ENCODE results near the gene BET1L. TPM values are rescaled to one million over a fixed set of nuclear protein-coding genes. Genes with fewer than 3 reads are reported as not detected.

BET1L gene
- total RNA-seq, 1 donor from 2014 or later: 47.0 TPM

DNA sequence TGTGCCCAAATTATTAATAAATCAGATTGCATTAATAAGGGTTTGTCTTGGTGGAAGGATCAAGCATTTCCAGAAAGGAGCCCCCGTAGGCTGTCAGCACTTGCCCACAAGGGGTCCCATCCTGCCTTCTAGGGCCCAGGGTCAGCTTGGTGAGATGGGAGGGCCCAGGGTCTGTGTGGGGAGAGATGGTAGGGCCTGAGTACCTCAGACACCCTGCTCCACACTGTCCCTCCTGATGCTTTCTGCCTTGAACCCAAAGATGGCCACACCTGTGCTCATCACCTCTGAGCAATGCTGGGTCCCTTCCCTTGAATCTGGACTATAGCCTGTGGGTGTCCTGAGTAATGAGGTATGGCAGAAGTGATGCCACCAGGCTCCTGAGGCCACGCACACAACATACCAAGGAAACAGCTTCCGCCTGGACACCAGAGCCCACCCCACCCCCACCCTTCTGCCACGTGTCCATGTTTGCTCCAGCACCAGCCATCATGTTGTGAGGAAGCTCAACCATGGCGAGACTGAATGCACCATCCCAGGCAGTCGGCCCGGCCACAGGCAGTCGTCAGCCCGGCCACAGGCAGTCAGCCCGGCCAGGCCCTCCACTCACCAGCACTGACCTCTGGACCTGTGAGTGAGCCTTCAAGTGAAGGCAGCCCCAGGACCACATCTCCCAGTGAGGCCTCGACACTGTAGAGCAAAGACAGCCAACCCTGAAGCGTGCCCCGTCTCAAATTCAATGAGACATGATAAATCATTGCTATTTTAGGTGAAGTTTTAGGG is 6.8 kb downstream of the BET1L start:
- intact Hi-C loops (cut with micrococcal nuclease): no loop called here
- ATAC-seq (ENCODE audit: low read depth): no peak
- Mint-ChIP-seq H3K27ac (no peak overlapping the region), H3K4me3 (no peak overlapping the region), H3K4me1 (peaks cover 25% of the 10 kb centered on the region), H3K27me3 (no peaks in the 10 kb centered on the region), H3K36me3 (ENCODE audit: low read depth) (peaks cover 35% of the 10 kb centered on the region), H3K9me3 (no peaks in the 10 kb centered on the region)
- ChIA-PET CTCF (no interaction called here), POLR2A (no interaction called here)
- no peak for DNase-seq
- TF ChIP-seq, protein P1, sequence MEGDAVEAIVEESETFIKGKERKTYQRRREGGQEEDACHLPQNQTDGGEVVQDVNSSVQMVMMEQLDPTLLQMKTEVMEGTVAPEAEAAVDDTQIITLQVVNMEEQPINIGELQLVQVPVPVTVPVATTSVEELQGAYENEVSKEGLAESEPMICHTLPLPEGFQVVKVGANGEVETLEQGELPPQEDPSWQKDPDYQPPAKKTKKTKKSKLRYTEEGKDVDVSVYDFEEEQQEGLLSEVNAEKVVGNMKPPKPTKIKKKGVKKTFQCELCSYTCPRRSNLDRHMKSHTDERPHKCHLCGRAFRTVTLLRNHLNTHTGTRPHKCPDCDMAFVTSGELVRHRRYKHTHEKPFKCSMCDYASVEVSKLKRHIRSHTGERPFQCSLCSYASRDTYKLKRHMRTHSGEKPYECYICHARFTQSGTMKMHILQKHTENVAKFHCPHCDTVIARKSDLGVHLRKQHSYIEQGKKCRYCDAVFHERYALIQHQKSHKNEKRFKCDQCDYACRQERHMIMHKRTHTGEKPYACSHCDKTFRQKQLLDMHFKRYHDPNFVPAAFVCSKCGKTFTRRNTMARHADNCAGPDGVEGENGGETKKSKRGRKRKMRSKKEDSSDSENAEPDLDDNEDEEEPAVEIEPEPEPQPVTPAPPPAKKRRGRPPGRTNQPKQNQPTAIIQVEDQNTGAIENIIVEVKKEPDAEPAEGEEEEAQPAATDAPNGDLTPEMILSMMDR (IDR thresholded peaks at IDR 0.05): no peak

DNA sequence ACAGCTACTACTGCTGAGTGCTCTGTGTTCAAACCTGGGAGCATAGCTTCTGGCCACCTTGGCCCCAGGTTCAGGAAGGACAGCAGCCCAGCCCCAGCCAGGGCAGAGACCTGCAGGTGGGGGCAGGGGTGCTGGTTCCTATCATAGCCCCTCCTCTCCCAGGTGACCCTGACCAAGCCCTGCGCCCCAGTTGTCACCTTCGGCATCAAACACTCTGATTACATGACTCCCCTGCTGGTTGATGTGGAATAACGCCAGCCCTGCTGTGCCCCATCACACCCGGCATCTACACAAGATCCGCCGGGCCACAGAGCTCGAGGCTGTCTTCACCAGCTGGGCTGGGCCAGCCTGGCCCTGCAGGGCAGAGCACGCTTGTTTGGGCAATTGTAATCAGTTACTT is 7.4 kb downstream of the BET1L start:
- TF ChIP-seq, protein P1 (IDR thresholded peaks at IDR 0.05): no peak
- no peak overlapping the region for H3K4me3 Mint-ChIP-seq
- no peaks in the 10 kb centered on the region for H3K27me3 Mint-ChIP-seq
- CTCF ChIA-PET: no interaction called here
- POLR2A ChIA-PET: interaction anchor here (0.6 kb wide), 1 partner anchor 73 kb away, joined by 6 read pairs; no protein-coding TSS in a partner anchor
- H3K9me3 Mint-ChIP-seq: no peaks in the 10 kb centered on the region
- peaks cover 31% of the 10 kb centered on the region for H3K36me3 Mint-ChIP-seq (ENCODE audit: low read depth)
- ATAC-seq (ENCODE audit: low read depth) (no peak), DNase-seq (no peak)
- peaks cover 22% of the 10 kb centered on the region for H3K4me1 Mint-ChIP-seq
- no peak overlapping the region for H3K27ac Mint-ChIP-seq
- intact Hi-C loops (cut with micrococcal nuclease): no loop called here

DNA sequence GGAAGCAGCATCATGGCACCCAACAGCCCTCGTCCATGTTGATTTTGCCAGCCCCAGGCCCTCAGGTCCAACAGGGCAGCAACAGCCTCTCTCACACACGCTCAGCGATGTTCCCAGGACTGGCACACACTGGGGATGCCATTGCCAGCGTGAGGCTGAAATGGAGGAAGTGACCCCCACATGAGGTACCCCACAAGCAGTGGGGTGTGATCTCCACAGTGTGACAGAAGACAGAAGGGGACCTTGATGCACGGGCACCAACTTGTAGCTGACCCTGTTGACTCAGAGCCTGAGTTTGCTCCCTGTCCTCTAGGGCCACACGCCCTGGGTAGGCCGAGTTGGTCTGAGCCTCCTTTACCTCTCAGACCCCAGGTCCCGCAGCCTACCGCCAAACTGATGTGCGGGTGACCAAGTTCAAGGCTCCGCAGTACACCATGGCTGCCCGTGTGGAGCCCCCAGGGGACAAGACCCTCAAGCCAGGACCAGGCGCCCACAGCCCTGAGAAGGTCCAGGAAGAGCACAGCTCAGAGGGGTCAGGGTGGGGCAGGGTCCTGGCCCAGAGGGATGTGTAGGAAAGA is 8.1 kb downstream of the BET1L start:
- Mint-ChIP-seq H3K4me3 (no peak overlapping the region), H3K27ac (no peak overlapping the region), H3K4me1 (peaks cover 22% of the 10 kb centered on the region), H3K9me3 (no peaks in the 10 kb centered on the region), H3K27me3 (no peaks in the 10 kb centered on the region), H3K36me3 (ENCODE audit: low read depth) (peaks cover 25% of the 10 kb centered on the region)
- ATAC-seq (ENCODE audit: low read depth) (no peak), DNase-seq (no peak)
- POLR2A ChIA-PET: interaction anchor here (0.6 to 0.7 kb wide), 2 partner anchors 29 to 74 kb away, joined by 5 to 6 read pairs; no protein-coding TSS in a partner anchor
- TF ChIP-seq, protein P1 (IDR thresholded peaks at IDR 0.05): no peak
- CTCF ChIA-PET: no interaction called here
- intact Hi-C loops (cut with micrococcal nuclease): no loop called here

DNA sequence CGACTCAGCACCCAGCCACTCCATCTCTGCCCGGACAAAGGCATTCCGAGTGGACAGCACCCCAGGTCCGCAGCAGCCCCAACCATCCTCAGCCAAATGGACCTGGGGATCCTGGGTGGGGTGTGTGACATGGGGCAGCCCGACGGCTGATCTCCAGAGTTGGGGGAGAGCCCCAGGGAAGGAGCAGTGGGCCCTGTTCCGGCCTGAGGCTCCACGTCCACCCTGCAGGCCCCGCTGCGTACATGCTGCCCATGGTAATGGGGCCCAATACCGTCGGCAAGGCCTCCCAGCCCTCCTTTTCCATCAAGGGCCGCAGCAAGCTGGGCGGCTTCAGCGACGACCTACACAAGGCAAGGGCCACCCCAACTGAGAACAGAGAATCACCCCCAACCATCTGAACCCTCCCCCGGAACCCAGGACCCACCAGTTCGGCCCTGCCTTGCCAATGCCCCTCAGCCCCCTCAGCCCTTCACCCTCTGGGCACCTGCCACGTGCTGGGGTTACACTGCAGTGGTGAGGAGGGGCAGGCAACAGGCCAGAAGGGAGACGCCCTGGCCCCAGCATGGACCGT is 8.9 kb downstream of the BET1L start:
- ChIA-PET CTCF (no interaction called here), POLR2A (no interaction called here)
- TF ChIP-seq, protein P1 (IDR thresholded peaks at IDR 0.05): no peak
- H3K9me3 Mint-ChIP-seq: no peaks in the 10 kb centered on the region
- ATAC-seq (ENCODE audit: low read depth): no peak
- no peak overlapping the region for H3K27ac Mint-ChIP-seq
- no peaks in the 10 kb centered on the region for H3K27me3 Mint-ChIP-seq
- peaks cover 19% of the 10 kb centered on the region for H3K4me1 Mint-ChIP-seq
- H3K4me3 Mint-ChIP-seq: no peak overlapping the region
- DNase-seq: no peak
- intact Hi-C loops (cut with micrococcal nuclease): no loop called here
- peaks cover 18% of the 10 kb centered on the region for H3K36me3 Mint-ChIP-seq (ENCODE audit: low read depth)

DNA sequence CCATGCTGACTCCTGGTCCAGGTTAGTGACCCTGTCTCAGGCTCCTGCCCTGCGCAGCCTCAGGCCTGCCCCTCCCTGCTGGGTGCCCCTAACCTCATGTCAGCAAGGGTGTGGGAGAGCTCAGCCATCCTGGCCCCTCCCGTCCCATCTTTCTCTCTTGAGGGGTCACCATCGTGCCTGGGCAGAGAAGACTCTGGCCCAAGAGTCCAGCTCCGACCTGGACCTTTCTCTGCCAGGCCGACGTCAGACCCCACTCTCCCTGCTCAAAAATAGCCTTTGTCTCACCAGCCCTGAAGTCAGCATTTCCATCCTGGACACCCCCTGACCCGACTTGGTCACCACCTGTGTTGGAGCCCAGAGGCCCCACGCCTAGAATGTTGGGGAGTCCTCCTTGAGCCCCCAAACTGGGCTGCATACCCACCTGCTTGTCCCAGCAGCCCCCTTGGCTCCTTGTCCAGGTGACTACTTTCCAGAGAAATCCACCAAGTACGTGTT is 9.4 kb downstream of the BET1L start:
- no peak for DNase-seq
- no peak for ATAC-seq (ENCODE audit: low read depth)
- intact Hi-C loops (cut with micrococcal nuclease): no loop called here

More for the DNA sequence above, 9.4 kb downstream of the BET1L start:
- H3K4me3 Mint-ChIP-seq: no peak overlapping the region
- H3K27me3 Mint-ChIP-seq: no peaks in the 10 kb centered on the region
- CTCF ChIA-PET: no interaction called here
- peaks cover 14% of the 10 kb centered on the region for H3K4me1 Mint-ChIP-seq
- H3K36me3 Mint-ChIP-seq (ENCODE audit: low read depth): peaks cover 13% of the 10 kb centered on the region
- H3K27ac Mint-ChIP-seq: no peak overlapping the region
- POLR2A ChIA-PET: no interaction called here
- no peaks in the 10 kb centered on the region for H3K9me3 Mint-ChIP-seq
- TF ChIP-seq, protein P1 (IDR thresholded peaks at IDR 0.05): no peak

Data from activated B cell treated with CpG ODN at 0.5 μM for 24 hours (primary cell).